SK-N-SH treated with all-trans-retinoic acid at 6 μM for 48 hours (cell line): ENCODE data around the gene ARFGEF3.

Source experiments
- ATAC-seq: fragments of 200-7000 bp; cut with Tn5 transposase; 3 replicates; pipeline ENCODE4 v1.9.1; 2020; ENCODE audit warnings: mild to moderate bottlenecking, moderate library complexity
- ARNTL ChIP-seq: fragments of 450-650 bp; formaldehyde crosslinking; IDR thresholded peaks from 2 replicates; pipeline ENCODE4 v1.5.0; 2020; ENCODE audit warnings: low read depth, mild to moderate bottlenecking, moderate library complexity, borderline replicate concordance
- CREB5 ChIP-seq: fragments of 250-450 bp; sonication (Bioruptor Pico); IDR thresholded peaks from 2 replicates; pipeline ENCODE4 v1.5.1; 2020; ENCODE audit warnings: low read depth, mild to moderate bottlenecking, moderate library complexity
- CSDC2 ChIP-seq: fragments of 250-450 bp; sonication (Bioruptor Pico); IDR thresholded peaks from 2 replicates; pipeline ENCODE4 v1.5.0; 2020; ENCODE audit warnings: mild to moderate bottlenecking, moderate library complexity
- CSRNP3 ChIP-seq: fragments of 250-450 bp; sonication (Bioruptor Pico); IDR thresholded peaks from 2 replicates; pipeline ENCODE4 v1.5.1; 2021; ENCODE audit warnings: mild to moderate bottlenecking, moderate library complexity
- ESRRG ChIP-seq: fragments of 250-450 bp; sonication (Bioruptor Pico); IDR thresholded peaks from 2 replicates; pipeline ENCODE4 v1.6.1; 2021; ENCODE audit warnings: mild to moderate bottlenecking
- GLIS3 ChIP-seq: fragments of 250-450 bp; sonication (Bioruptor Pico); IDR thresholded peaks from 2 replicates; pipeline ENCODE4 v1.5.0; 2020; ENCODE audit warnings: mild to moderate bottlenecking, moderate library complexity
- ISL1 ChIP-seq: fragments of 250-450 bp; sonication (Bioruptor Pico); IDR thresholded peaks from 2 replicates; pipeline ENCODE4 v2.1.2; 2022; ENCODE audit warnings: mild to moderate bottlenecking, moderate library complexity
- OSR1 ChIP-seq: fragments of 250-450 bp; sonication (Bioruptor Pico); IDR thresholded peaks from 2 replicates; pipeline ENCODE4 v1.8.0; 2022; ENCODE audit warnings: moderate library complexity, mild to moderate bottlenecking, inconsistent platforms
- PATZ1 ChIP-seq: fragments of 250-450 bp; sonication (Bioruptor Pico); IDR thresholded peaks from 2 replicates; pipeline ENCODE4 v1.8.0; 2020; ENCODE audit warnings: mild to moderate bottlenecking, moderate library complexity, borderline replicate concordance
- POU6F1 ChIP-seq: fragments of 250-450 bp; sonication (Bioruptor Pico); IDR thresholded peaks from 2 replicates; pipeline ENCODE4 v1.8.0; 2021; ENCODE audit warnings: low read depth, mild to moderate bottlenecking, moderate library complexity, borderline replicate concordance
- PPARA ChIP-seq: fragments of 250-450 bp; sonication (Bioruptor Pico); IDR thresholded peaks from 2 replicates; pipeline ENCODE4 v1.5.0; 2020; ENCODE audit warnings: mild to moderate bottlenecking, borderline replicate concordance
- RARB ChIP-seq: fragments of 250-450 bp; sonication (Bioruptor Pico); IDR thresholded peaks from 2 replicates; pipeline ENCODE4 v1.8.0; 2021; ENCODE audit warnings: mild to moderate bottlenecking, moderate library complexity
- SNAI2 ChIP-seq: fragments of 250-450 bp; sonication (Bioruptor Pico); IDR thresholded peaks from 2 replicates; pipeline ENCODE4 v1.5.0; 2020; ENCODE audit warnings: mild to moderate bottlenecking, moderate library complexity
- TCF4 ChIP-seq: fragments of 250-450 bp; sonication (Bioruptor Pico); IDR thresholded peaks from 2 replicates; pipeline ENCODE4 v1.8.0; 2021; ENCODE audit warnings: mild to moderate bottlenecking, moderate library complexity, borderline replicate concordance
- TSHZ2 ChIP-seq: fragments of 250-450 bp; sonication (Bioruptor Pico); IDR thresholded peaks from 2 replicates; pipeline ENCODE4 v1.5.0; 2020; ENCODE audit warnings: mild to moderate bottlenecking, moderate library complexity
- ZFP3 ChIP-seq: fragments of 250-450 bp; sonication (Bioruptor Pico); IDR thresholded peaks from 2 replicates; pipeline ENCODE4 v1.5.0; 2020; ENCODE audit warnings: mild to moderate bottlenecking, moderate library complexity
- ZFP30 ChIP-seq: fragments of 450-650 bp; formaldehyde crosslinking; IDR thresholded peaks from 2 replicates; pipeline ENCODE4 v1.5.0; 2022; ENCODE audit warnings: mild to moderate bottlenecking, moderate library complexity
- ZNF565 ChIP-seq: fragments of 450-650 bp; formaldehyde crosslinking; conservative IDR thresholded peaks from 2 replicates; pipeline ENCODE4 v1.5.0; 2020; ENCODE audit warnings: low read depth, mild to moderate bottlenecking, moderate library complexity
- ZNF70 ChIP-seq: fragments of 450-650 bp; formaldehyde crosslinking; IDR thresholded peaks from 2 replicates; pipeline ENCODE4 v1.5.0; 2020; ENCODE audit warnings: mild to moderate bottlenecking, moderate library complexity

ARFGEF3 gene

GRCh38 chr6:138293428-138294395, 132.0 kb downstream of the ARFGEF3 start (continued):
- TF ChIP-seq CSRNP3 (CRISPR knock-in tag) = no peak
- TF ChIP-seq, all 23 proteins: peak for 0

GRCh38 chr6:138296381-138296780, 134.6 kb downstream of the ARFGEF3 start:
- no peak for ATAC-seq
- TF ChIP-seq ZNF70 (no peak), GLIS3 (CRISPR knock-in tag) (no peak), ESRRG (CRISPR knock-in tag) (no peak), PPARA (CRISPR knock-in tag) (no peak)
- TF ChIP-seq, all 23 proteins: peak for 0

GRCh38 chr6:138296786-138297185, 135.0 kb downstream of the ARFGEF3 start:
- no peak for TF ChIP-seq SNAI2 (CRISPR knock-in tag)
- TF ChIP-seq RARB (CRISPR knock-in tag) = no peak
- TF ChIP-seq ZNF70 = no peak
- no peak for TF ChIP-seq ESRRG (CRISPR knock-in tag)
- TF ChIP-seq OSR1 = no peak
- no peak for TF ChIP-seq ARNTL (CRISPR knock-in tag)
- TF ChIP-seq TCF4 (CRISPR knock-in tag) = no peak
- no peak for TF ChIP-seq POU6F1 (CRISPR knock-in tag)
- no peak for TF ChIP-seq CSRNP3 (CRISPR knock-in tag)
- ATAC-seq = no peak

- TF ChIP-seq ZFP3 (CRISPR knock-in tag) = no peak
- TF ChIP-seq, all 23 proteins: peak for 0
- no peak for ATAC-seq
Measured at GRCh38 chr6:138297761-138298298, 136.1 kb downstream of the ARFGEF3 start.

- ATAC-seq = no peak
- no peak for TF ChIP-seq RARB (CRISPR knock-in tag)
- no peak for TF ChIP-seq CREB5 (CRISPR knock-in tag)
- TF ChIP-seq ISL1 = no peak
- no peak for TF ChIP-seq TSHZ2 (CRISPR knock-in tag)
- TF ChIP-seq GLIS3 (CRISPR knock-in tag) = no peak
- TF ChIP-seq ZFP30 = no peak
- TF ChIP-seq CSDC2 = no peak
- TF ChIP-seq CSRNP3 (CRISPR knock-in tag) = no peak
- no peak for TF ChIP-seq ZNF565 (CRISPR knock-in tag)
- TF ChIP-seq PATZ1 (CRISPR knock-in tag) = no peak
Measured at GRCh38 chr6:138300469-138300868, 138.7 kb downstream of the ARFGEF3 start.
